GM18499 (cell line): ENCODE measurements around the gene HOXA5.

Source experiments
- ATAC-seq: cut with Tn5 transposase; IDR thresholded peaks from one replicate; pipeline ENCODE4 v1.9.1; 2021; ENCODE audit warnings: moderate number of reproducible peaks; ENCODE audit not compliant: insufficient read depth, unreplicated experiment

The HOXA5 gene

GRCh38 chr7:27150568-27151340 lies 7.3 kb upstream of the HOXA5 start:
- ATAC-seq: no peak

GRCh38 chr7:27149842-27150567 lies 6.5 kb upstream of the HOXA5 start:
- no peak for ATAC-seq

DNA sequence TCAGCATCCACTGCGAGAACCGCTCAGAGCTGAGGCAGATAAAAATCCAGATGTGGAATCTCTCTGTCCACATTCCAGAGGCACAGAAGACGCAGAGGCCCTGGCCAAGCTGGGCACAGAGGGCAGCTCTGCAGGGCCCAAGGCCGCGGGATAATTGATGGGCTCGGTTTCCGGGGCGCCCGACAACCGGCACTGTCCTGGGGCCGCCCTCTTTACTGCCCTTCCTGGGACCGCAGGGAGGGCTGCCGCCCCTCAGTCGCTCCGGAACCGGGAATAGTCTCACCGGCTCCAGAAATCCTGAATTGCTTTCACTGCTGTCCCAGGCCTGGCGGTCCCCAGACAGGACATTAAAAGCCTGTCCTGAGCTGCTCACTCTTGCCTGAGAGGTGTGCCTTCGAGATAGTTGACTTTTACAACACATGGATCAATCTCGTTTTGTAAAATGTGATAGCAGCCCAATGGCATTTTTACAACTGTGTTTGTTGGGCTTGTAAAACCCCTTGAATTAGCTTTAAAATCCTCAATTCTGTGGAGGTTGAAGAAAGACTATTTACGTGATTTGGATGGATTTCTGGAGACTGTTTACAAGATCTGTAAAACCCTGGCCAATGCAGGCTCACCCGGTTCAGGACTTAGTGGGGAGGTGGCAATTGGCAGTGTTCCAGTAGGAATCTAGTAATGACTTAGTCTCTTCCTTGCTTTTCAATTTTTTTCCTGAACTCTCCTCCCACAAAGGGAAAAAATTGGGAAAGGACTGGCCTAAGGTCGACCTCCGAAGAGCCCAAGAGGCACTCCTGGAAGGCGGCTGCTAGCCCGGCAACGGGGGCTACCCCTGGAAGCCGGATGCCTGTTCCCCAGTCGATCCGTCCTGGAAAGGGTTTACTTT lies 5.5 kb upstream of the HOXA5 start:
- no peak for ATAC-seq

DNA sequence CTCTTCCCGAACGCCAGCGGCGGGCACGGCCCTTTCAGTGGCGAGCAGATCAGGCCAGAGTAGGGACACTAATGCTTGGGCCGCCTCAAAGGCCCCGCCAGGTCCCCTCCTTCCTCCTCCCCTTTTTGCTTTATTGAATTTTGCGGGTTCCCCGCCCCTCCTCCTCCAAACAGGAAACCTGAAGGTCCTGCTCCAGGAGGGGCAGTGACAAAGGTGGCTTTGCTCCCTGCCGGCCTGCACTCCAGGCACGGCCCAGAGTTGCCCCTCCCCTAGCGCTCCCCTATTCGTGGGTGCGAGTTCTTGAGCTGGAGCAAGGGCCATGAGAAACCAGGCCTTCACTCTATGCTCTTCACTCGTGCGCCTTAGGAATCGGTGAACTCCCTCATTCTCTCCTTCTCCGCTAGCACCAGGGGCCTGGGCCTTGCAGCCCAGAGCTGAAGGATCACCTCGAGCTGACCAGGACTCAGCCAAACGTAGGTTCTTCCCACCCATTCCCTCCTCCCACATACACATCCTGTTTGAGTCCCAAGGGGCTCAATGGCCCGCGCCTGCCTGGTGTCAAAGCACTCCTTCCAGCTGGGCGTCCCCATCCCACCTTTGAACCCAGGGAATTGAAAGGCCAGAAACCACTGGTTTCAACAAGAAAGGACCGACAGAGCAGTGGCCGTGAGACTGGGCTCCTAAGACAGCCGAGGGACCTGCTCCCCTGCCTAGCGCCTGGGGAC lies 4.7 kb upstream of the HOXA5 start:
- no peak for ATAC-seq

DNA sequence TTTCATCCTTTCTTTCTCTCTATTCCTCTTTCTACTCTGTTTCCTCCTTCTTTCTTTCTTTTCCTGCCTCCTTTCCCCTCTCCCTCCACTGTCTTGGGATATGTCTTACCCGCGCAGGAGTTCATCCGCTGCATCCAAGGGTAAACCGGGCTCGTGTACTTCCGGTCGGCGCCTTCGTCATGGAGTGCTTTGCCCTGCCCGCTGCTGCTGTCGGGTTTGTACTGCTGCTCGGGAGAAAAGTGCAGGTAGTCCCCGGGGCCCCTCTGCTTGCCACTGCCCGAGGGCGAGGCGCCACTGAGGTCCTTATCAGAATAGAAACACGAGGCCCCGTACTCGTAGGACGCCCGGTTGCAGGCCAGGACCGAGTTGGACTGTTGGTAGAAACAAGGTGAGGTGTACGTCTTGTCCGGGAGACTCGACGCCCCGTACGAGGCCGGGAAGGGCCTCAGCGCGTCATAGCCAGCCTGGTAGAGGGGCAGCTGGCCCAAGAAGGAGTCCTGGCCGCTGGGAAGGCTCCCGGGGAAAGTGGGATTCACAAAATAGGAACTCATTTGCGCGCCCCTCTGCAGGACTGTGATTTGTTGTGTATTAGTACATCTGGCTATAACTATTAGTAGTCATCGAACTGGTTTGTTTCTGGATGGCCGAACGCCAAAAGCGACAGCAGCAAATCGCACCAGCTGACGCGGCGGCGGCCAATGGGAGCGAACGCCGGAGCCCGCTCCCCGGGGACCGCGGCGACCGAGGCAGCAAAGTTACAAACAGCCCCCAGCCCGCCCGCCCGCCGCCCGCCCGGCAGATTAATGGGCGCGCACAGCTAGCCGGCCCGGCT lies 3.9 kb upstream of the HOXA5 start, which contains the start of gene HOXA6:
Gene HOXA6 (minus strand): TSS at position 576 of the 832 bp plus-strand sequence. CDS start 25 bp downstream, at position 551.
- ATAC-seq: no peak

DNA sequence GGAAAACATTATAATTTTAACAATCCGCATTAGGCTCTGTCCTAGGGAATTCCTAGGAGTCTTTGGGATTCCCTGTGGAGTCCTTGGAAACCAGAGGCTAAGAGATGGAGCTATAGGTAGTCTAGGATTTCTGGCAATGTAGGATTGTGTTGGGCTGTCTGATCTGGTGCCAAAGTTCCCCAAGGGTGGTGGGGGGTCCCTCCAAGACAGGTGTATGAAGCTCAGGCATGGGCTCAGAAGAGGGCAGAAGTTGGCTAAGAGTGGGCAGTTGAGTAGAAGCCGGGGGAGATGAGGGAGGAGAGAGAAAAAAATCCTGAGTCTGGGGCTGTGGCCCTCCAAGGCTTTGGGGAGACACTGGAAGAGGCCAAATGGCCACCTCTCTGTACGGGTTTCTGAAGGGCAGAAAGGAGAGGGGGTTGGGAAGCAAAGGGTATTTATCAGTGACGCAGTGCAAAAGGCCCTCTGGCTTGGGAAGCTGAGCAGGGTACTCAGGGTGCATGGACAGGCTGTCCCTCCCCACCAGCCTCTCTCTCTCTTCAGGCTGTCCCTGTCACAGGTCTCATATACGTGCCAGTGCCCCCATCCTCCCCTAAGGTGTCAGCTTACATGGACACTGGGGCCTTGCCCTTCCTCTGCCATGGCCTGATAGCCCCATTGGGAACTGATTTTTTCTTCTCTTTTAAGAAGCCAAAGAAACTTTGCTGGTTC lies 3.2 kb upstream of the HOXA5 start:
- no peak for ATAC-seq

DNA sequence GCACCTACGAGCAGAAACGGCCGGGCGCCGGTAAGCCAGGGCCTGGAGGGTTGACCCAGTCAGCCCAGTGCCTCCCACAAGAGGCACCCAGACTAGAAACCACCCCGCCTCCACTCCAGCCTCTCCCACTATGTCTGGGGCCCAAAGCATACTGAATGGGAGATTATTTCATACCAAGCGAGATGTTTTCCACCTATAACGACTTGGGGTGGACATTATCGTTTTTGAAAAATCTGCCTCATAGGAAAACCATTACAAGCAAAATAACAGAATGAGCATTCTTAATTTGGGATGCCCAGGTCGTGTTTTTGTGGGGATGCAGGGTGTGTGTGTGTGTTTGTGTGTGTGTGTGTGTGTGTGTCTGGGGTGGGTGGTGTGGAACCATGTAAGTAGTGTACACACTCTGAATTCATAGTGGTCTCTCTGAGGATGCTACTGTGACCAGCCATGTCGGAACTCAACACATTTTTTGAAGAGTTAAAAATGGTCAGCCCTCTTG lies 2.5 kb upstream of the HOXA5 start:
- ATAC-seq: no peak

- no peak for ATAC-seq
Observed at GRCh38 chr7:27145165-27145913, 1.9 kb upstream of the HOXA5 start.

DNA sequence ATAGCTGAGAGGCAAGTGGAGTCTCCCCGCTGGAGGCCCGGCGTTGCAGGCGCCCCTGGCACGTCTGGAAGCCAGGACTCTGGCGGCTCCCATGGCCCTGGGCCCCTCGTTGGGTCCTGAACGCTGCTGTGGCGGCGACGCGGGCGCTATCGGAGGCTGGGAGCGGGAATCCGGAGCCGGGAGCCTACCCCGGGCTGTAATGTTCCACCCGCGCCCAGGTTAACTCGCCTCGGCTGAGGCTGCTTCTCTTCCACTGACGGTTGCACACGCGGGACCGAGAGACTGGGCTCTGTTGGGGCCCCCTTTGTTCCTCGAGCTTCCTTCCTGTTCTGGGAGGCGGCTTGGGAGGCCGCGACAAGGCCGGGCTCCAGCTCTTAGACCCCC lies 1.3 kb upstream of the HOXA5 start:
- no peak for ATAC-seq

- ATAC-seq: no peak
Observed at GRCh38 chr7:27143950-27144780, 684 bp upstream of the HOXA5 start.

GRCh38 chr7:27142580-27143022 lies 880 bp downstream of the HOXA5 start:
- ATAC-seq: no peak

GRCh38 chr7:27141923-27142579 lies 1.4 kb downstream of the HOXA5 start:
- ATAC-seq: no peak

- ATAC-seq: no peak
Observed at GRCh38 chr7:27141137-27141922, 2.2 kb downstream of the HOXA5 start.

GRCh38 chr7:27140126-27140857 lies 3.2 kb downstream of the HOXA5 start:
- no peak for ATAC-seq
